Sigmoid colon (tissue), 4 donors: ENCODE measurements around the gene MAPK8IP3.

Experiments
- EP300 ChIP-seq, 4 donors: sonication (generic); formaldehyde crosslinking; IDR thresholded peaks; one replicate each; pipeline ENCODE4 v1.6.1; 2017; ENCODE audit warnings: antibody characterized with exemption in 4 of 4
- POLR2A ChIP-seq, 2 donors: fragments of 450-650 bp; IDR thresholded peaks; one replicate each; pipeline ENCODE4 v1.6.1; 2016; ENCODE audit warnings: antibody characterized with exemption in 2 of 2, mild to moderate bottlenecking in 2 of 2, moderate library complexity in 2 of 2
- TF ChIP-seq, protein P1 (sequence below), 4 experiments: fragments of 450-650 bp in 3 of 4; fragments of 200-600 bp in 1 of 4; IDR thresholded peaks; one replicate each; pipeline ENCODE4 v1.5.1; 2016 to 2019; ENCODE audit warnings: antibody characterized with exemption in 4 of 4, mild to moderate bottlenecking in 3 of 4, moderate library complexity in 2 of 4

DNA sequence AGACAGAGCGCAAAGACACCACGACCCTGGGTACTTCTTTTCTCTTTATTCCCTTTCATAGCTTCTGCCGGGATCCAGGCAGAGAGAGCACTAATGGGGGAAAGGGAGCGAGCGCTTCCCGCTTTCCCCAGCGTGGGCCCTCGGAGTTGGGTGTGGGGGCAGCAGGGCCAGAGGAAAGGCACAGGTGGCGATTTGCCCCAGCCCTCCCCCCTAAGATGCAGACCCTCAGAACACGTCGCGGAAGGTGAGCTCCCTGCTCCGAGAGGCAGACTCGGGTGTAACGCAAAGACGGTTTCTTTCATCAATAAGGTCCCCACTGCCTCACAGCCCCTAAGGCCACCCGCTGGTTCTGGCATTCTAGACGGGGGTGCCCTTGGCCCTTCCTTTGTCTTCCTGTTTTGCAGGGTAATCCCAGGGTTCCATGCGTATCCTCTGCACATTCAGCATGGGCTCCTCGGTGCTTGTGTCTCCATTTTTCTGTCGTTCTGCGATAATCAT is 65.9 kb downstream of the MAPK8IP3 start:
- TF ChIP-seq, protein P1, sequence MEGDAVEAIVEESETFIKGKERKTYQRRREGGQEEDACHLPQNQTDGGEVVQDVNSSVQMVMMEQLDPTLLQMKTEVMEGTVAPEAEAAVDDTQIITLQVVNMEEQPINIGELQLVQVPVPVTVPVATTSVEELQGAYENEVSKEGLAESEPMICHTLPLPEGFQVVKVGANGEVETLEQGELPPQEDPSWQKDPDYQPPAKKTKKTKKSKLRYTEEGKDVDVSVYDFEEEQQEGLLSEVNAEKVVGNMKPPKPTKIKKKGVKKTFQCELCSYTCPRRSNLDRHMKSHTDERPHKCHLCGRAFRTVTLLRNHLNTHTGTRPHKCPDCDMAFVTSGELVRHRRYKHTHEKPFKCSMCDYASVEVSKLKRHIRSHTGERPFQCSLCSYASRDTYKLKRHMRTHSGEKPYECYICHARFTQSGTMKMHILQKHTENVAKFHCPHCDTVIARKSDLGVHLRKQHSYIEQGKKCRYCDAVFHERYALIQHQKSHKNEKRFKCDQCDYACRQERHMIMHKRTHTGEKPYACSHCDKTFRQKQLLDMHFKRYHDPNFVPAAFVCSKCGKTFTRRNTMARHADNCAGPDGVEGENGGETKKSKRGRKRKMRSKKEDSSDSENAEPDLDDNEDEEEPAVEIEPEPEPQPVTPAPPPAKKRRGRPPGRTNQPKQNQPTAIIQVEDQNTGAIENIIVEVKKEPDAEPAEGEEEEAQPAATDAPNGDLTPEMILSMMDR (IDR thresholded peaks at IDR 0.05): no peak
- no peak for TF ChIP-seq EP300 (IDR thresholded peaks at IDR 0.05)
- no peak for TF ChIP-seq POLR2A (IDR thresholded peaks at IDR 0.05)
